HEK293 (cell line): ENCODE results near the gene KIFBP.

Experiments used
- MZF1 ChIP-seq: fragments of 450-650 bp; formaldehyde crosslinking; IDR thresholded peaks from 2 replicates; pipeline ENCODE4 v1.5.1; 2017; ENCODE audit warnings: missing biosample characterization, missing genetic modification characterization, borderline replicate concordance
- YY1 ChIP-seq: fragments of 450-650 bp; formaldehyde crosslinking; IDR thresholded peaks from 2 replicates; pipeline ENCODE4 v1.5.1; 2018; ENCODE audit warnings: missing biosample characterization, missing genetic modification characterization
- ZBTB7A ChIP-seq: fragments of 450-650 bp; formaldehyde crosslinking; IDR thresholded peaks from 2 replicates; pipeline ENCODE4 v1.5.1; 2016; ENCODE audit warnings: low read depth, missing biosample characterization, missing genetic modification characterization
- ZFP3 ChIP-seq: fragments of 450-650 bp; formaldehyde crosslinking; IDR thresholded peaks from 2 replicates; pipeline ENCODE4 v1.5.1; 2016; ENCODE audit warnings: low read depth, missing biosample characterization, missing genetic modification characterization
- ZNF138 ChIP-seq: fragments of 450-650 bp; formaldehyde crosslinking; IDR thresholded peaks from 2 replicates; pipeline ENCODE4 v1.5.1; 2016; ENCODE audit warnings: missing biosample characterization, missing genetic modification characterization, borderline replicate concordance
- ZNF174 ChIP-seq: fragments of 450-650 bp; formaldehyde crosslinking; IDR thresholded peaks from 2 replicates; pipeline ENCODE4 v1.5.0; 2017; ENCODE audit warnings: missing biosample characterization, mild to moderate bottlenecking, missing genetic modification characterization
- ZNF280D ChIP-seq: fragments of 450-650 bp; formaldehyde crosslinking; IDR thresholded peaks from 2 replicates; pipeline ENCODE4 v1.5.1; 2016; ENCODE audit warnings: missing biosample characterization, missing genetic modification characterization
- ZNF585B ChIP-seq: fragments of 450-650 bp; formaldehyde crosslinking; IDR thresholded peaks from 2 replicates; pipeline ENCODE4 v1.5.1; 2016; ENCODE audit warnings: missing biosample characterization, missing genetic modification characterization
- ZNF664 ChIP-seq: fragments of 450-650 bp; formaldehyde crosslinking; IDR thresholded peaks from 2 replicates; pipeline ENCODE4 v1.5.1; 2016; ENCODE audit warnings: missing biosample characterization, missing genetic modification characterization
- ZNF670 ChIP-seq: fragments of 450-650 bp; formaldehyde crosslinking; IDR thresholded peaks from 2 replicates; pipeline ENCODE4 v1.5.1; 2016; ENCODE audit warnings: missing biosample characterization, missing genetic modification characterization, low read depth
- TF ChIP-seq, protein P1 (sequence below): fragments of 450-650 bp; formaldehyde crosslinking; IDR thresholded peaks from 2 replicates; pipeline ENCODE4 v1.5.1; 2016; ENCODE audit warnings: missing biosample characterization, missing genetic modification characterization
- TF ChIP-seq, protein P2 (sequence below): fragments of 450-650 bp; formaldehyde crosslinking; IDR thresholded peaks from 2 replicates; pipeline ENCODE4 v1.5.1; 2016; ENCODE audit warnings: missing biosample characterization, missing genetic modification characterization
- TF ChIP-seq, protein P3 (sequence below): fragments of 450-650 bp; formaldehyde crosslinking; IDR thresholded peaks from 2 replicates; pipeline ENCODE4 v1.5.1; 2016; ENCODE audit warnings: missing biosample characterization, missing genetic modification characterization

GRCh38 chr10:69045441-69046300 is 57.1 kb downstream of the KIFBP start:
- TF ChIP-seq, protein P1, sequence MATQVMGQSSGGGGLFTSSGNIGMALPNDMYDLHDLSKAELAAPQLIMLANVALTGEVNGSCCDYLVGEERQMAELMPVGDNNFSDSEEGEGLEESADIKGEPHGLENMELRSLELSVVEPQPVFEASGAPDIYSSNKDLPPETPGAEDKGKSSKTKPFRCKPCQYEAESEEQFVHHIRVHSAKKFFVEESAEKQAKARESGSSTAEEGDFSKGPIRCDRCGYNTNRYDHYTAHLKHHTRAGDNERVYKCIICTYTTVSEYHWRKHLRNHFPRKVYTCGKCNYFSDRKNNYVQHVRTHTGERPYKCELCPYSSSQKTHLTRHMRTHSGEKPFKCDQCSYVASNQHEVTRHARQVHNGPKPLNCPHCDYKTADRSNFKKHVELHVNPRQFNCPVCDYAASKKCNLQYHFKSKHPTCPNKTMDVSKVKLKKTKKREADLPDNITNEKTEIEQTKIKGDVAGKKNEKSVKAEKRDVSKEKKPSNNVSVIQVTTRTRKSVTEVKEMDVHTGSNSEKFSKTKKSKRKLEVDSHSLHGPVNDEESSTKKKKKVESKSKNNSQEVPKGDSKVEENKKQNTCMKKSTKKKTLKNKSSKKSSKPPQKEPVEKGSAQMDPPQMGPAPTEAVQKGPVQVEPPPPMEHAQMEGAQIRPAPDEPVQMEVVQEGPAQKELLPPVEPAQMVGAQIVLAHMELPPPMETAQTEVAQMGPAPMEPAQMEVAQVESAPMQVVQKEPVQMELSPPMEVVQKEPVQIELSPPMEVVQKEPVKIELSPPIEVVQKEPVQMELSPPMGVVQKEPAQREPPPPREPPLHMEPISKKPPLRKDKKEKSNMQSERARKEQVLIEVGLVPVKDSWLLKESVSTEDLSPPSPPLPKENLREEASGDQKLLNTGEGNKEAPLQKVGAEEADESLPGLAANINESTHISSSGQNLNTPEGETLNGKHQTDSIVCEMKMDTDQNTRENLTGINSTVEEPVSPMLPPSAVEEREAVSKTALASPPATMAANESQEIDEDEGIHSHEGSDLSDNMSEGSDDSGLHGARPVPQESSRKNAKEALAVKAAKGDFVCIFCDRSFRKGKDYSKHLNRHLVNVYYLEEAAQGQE, result no peak
- TF ChIP-seq ZNF670 (tag by site-specific recombination) (no peak), ZFP3 (tag by site-specific recombination) (no peak), MZF1 (tag by site-specific recombination) (no peak), YY1 (no peak), ZBTB7A (tag by site-specific recombination) (no peak), ZNF174 (no peak), ZNF138 (no peak), ZNF585B (tag by site-specific recombination) (no peak), ZNF280D (tag by site-specific recombination) (no peak), ZNF664 (no peak)
- TF ChIP-seq, protein P2, sequence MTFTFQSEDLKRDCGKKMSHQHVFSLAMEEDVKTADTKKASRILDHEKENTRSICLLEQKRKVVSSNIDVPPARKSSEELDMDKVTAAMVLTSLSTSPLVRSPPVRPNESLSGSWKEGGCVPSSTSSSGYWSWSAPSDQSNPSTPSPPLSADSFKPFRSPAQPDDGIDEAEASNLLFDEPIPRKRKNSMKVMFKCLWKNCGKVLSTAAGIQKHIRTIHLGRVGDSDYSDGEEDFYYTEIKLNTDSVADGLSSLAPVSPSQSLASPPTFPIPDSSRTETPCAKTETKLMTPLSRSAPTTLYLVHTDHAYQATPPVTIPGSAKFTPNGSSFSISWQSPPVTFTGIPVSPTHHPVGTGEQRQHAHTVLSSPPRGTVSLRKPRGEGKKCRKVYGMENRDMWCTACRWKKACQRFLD (tag by site-specific recombination), result no peak
- TF ChIP-seq, protein P3, sequence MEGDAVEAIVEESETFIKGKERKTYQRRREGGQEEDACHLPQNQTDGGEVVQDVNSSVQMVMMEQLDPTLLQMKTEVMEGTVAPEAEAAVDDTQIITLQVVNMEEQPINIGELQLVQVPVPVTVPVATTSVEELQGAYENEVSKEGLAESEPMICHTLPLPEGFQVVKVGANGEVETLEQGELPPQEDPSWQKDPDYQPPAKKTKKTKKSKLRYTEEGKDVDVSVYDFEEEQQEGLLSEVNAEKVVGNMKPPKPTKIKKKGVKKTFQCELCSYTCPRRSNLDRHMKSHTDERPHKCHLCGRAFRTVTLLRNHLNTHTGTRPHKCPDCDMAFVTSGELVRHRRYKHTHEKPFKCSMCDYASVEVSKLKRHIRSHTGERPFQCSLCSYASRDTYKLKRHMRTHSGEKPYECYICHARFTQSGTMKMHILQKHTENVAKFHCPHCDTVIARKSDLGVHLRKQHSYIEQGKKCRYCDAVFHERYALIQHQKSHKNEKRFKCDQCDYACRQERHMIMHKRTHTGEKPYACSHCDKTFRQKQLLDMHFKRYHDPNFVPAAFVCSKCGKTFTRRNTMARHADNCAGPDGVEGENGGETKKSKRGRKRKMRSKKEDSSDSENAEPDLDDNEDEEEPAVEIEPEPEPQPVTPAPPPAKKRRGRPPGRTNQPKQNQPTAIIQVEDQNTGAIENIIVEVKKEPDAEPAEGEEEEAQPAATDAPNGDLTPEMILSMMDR, result no peak
